GM12878 (cell line): ENCODE data around the gene EPHB2. TPM values are rescaled to one million over a fixed set of nuclear protein-coding genes. Genes with fewer than 3 reads are reported as not detected.

Experiments used
- ATAC-seq: fragments of 200-7000 bp; cut with Tn5 transposase; 3 replicates; pipeline ENCODE4 v1.9.1; 2020; ENCODE audit warnings: mild to moderate bottlenecking, moderate library complexity
- BruUV-seq: library from RNA; stranded (reverse); fragments of 400-500 nt; replicated peaks from 2 replicates; lab custom pipeline; 2021; lab: Mats Ljungman, UMichigan
- CTCF ChIA-PET: fragments of 300-600 bp; sonication (Branson Sonifier 250); formaldehyde crosslinking; extraction: SDS; loops from one replicate; lab custom pipeline; 2021; ENCODE audit warnings: inconsistent platforms; lab: Yijun Ruan, JAX
- POLR2A ChIA-PET: fragments of 350-600 bp; formaldehyde crosslinking; extraction: SDS; loops from one replicate; lab custom pipeline; 2021; ENCODE audit warnings: inconsistent platforms; lab: Charles Lee
- RAD21 ChIA-PET: fragments of 300-600 bp; sonication (Branson Sonifier 250); formaldehyde crosslinking; loops from one replicate; lab custom pipeline; 2023; ENCODE audit warnings: antibody characterized with exemption; ENCODE audit not compliant: unreplicated experiment; lab: Charles Lee
- SMC1A ChIA-PET: fragments of 300-600 bp; sonication (Branson Sonifier 250); formaldehyde crosslinking; loops from one replicate; lab custom pipeline; 2023; ENCODE audit not compliant: unreplicated experiment, uncharacterized antibody; lab: Charles Lee
- DNase-seq: peaks from one replicate; pipeline ENCODE4 v3.0.0-alpha.2; 2011; ENCODE audit warnings: low read depth, low spot score
- FAIRE-seq: peaks from 3 replicates; lab custom pipeline; 2011; peaks lifted over from hg19 to GRCh38; lab: Jason Lieb, UNC
- H2AFZ ChIP-seq: 2 replicates; pipeline ENCODE4 v1.6.0; 2011; ENCODE audit warnings: low read depth, low read length, control low read depth; ENCODE audit not compliant: control insufficient read depth
- H3K27ac ChIP-seq: 2 replicates; pipeline ENCODE4 v1.5.1; 2011; ENCODE audit warnings: control low read depth; ENCODE audit not compliant: control insufficient read depth, insufficient read depth
- H3K27me3 ChIP-seq, 2 experiments: replicated peaks in 1 of 2; 2 replicates each; pipeline versions ENCODE4 v1.6.0 to v1.6.1; 2011; ENCODE audit warnings: low read length in 1 of 2; ENCODE audit not compliant: control insufficient read depth in 2 of 2, insufficient read depth in 2 of 2
- H3K36me3 ChIP-seq, 2 experiments: 2 replicates each; pipeline ENCODE4 v1.5.1; 2011; ENCODE audit warnings: low read length in 1 of 2; ENCODE audit not compliant: control insufficient read depth in 2 of 2, insufficient read depth in 2 of 2
- H3K4me1 ChIP-seq: 2 replicates; pipeline ENCODE4 v1.6.1; 2011; ENCODE audit warnings: mild to moderate bottlenecking, low read length, moderate library complexity, mixed read lengths; ENCODE audit not compliant: control insufficient read depth, insufficient read depth
- H3K4me2 ChIP-seq: 2 replicates; pipeline ENCODE4 v1.6.0; 2011; ENCODE audit warnings: control low read depth; ENCODE audit not compliant: control insufficient read depth, insufficient read depth
- H3K4me3 ChIP-seq: fragments of 200-600 bp; sonication (generic); 2 replicates; pipeline ENCODE4 v1.5.1; 2016
- H3K79me2 ChIP-seq: 2 replicates; pipeline ENCODE4 v1.6.0; 2011; ENCODE audit warnings: low read length; ENCODE audit not compliant: control insufficient read depth, insufficient read depth
- H3K9ac ChIP-seq: 2 replicates; pipeline ENCODE4 v1.8.0; 2011; ENCODE audit warnings: low read length, control low read depth, mixed read lengths; ENCODE audit not compliant: control insufficient read depth, insufficient read depth
- H3K9me3 ChIP-seq: replicated peaks from 3 replicates; pipeline ENCODE4 v1.5.1; 2011; ENCODE audit warnings: mild to moderate bottlenecking, low read length; ENCODE audit not compliant: control insufficient read depth, insufficient read depth
- H4K20me1 ChIP-seq: 2 replicates; pipeline ENCODE4 v1.6.0; 2011; ENCODE audit not compliant: control insufficient read depth, insufficient read depth
- CBX3 ChIP-seq: fragments of 200-600 bp; sonication (generic); IDR thresholded peaks from 2 replicates; pipeline ENCODE4 v1.6.1; 2016; ENCODE audit warnings: low read depth, borderline replicate concordance
- IKZF2 ChIP-seq, 2 experiments: fragments of 450-650 bp; IDR thresholded peaks; 2 replicates each; pipeline ENCODE4 v1.6.1; 2017; ENCODE audit warnings: mild to moderate bottlenecking in 2 of 2, moderate library complexity in 2 of 2
- KAT2A ChIP-seq: conservative IDR thresholded peaks from 2 replicates; pipeline ENCODE4 v1.6.1; 2011; ENCODE audit warnings: low read depth, low read length; ENCODE audit not compliant: control insufficient read depth
- NFYB ChIP-seq: IDR thresholded peaks from 2 replicates; pipeline ENCODE4 v1.6.1; 2011; ENCODE audit warnings: low read depth, mild to moderate bottlenecking, low read length, improper control_type of control experiment, moderate library complexity; ENCODE audit not compliant: insufficient read depth
- NRF1 ChIP-seq: conservative IDR thresholded peaks from 2 replicates; pipeline ENCODE4 v1.6.1; 2011; ENCODE audit warnings: mild to moderate bottlenecking, low read depth, low read length, improper control_type of control experiment
- PAX5 ChIP-seq: IDR thresholded peaks from 2 replicates; pipeline ENCODE4 v1.6.1; 2011; ENCODE audit warnings: low read depth, low read length, borderline replicate concordance
- PAX8 ChIP-seq: fragments of 450-650 bp; IDR thresholded peaks from 2 replicates; pipeline ENCODE4 v1.6.1; 2017; ENCODE audit warnings: mild to moderate bottlenecking, moderate library complexity
- RAD21 ChIP-seq: IDR thresholded peaks from 2 replicates; pipeline ENCODE4 v1.6.1; 2011; ENCODE audit warnings: mild to moderate bottlenecking, low read depth, low read length, moderate library complexity; ENCODE audit not compliant: insufficient read depth
- SMAD1 ChIP-seq: fragments of 450-650 bp; IDR thresholded peaks from 2 replicates; pipeline ENCODE4 v1.6.1; 2018; ENCODE audit warnings: mild to moderate bottlenecking, low read depth; ENCODE audit not compliant: partially characterized antibody
- SMAD5 ChIP-seq: IDR thresholded peaks from 2 replicates; pipeline ENCODE4 v1.6.1; 2016; ENCODE audit warnings: antibody characterized with exemption, low read depth
- SP1 ChIP-seq: IDR thresholded peaks from one replicate; pipeline ENCODE4 v1.6.1; 2011; ENCODE audit warnings: low read depth, low read length
- TAF1 ChIP-seq: IDR thresholded peaks from 2 replicates; pipeline ENCODE4 v1.6.1; 2011; ENCODE audit warnings: mild to moderate bottlenecking, low read depth, low read length, borderline replicate concordance
- WGBS: methylation state at CpG from one replicate; pipeline ENCODE4 v1.1.6; 2016; ENCODE audit warnings: low lambda C conversion rate; ENCODE audit not compliant: insufficient replicate concordance, insufficient coverage; ENCODE audit errors: missing lambda C conversion rate; 5-methylcytosine and 5-hydroxymethylcytosine counted together
- in situ Hi-C: fragments of 300-500 bp; cut with MboI; formaldehyde crosslinking; loops from 9 replicates; pipeline ENCODE4 v1.14.3; 2018; ENCODE audit warnings: mixed read lengths
- intact Hi-C: fragments of 100-400 bp; cut with micrococcal nuclease; formaldehyde crosslinking; loops from one replicate; pipeline ENCODE4 v1.14.2; 2022; ENCODE audit not compliant: unreplicated experiment
- polyA plus RNA-seq, 11 experiments: library from polyadenylated mRNA; depleted of rRNA in 4 of 11; unstranded in 6 of 11; stranded (reverse) in 5 of 11; fragments of >200 nt; fragmentation: Nextera tagmentation in 4 of 11; fragmentation: Illumina TruSeq in 1 of 11; extraction: Ambion mirVana in 4 of 11; extraction: Trizol in 1 of 11; gene quantifications; 1 replicate in 1 of 11; 2 replicates in 10 of 11; pipeline versions ENCODE4 v1.2.1 to v1.2.3, GENCODE V29; 2011 to 2016; ENCODE audit warnings: inconsistent platforms in 2 of 11, missing spikeins in 2 of 11, low read depth in 1 of 11
- total RNA-seq, 4 experiments: library from RNA; depleted of rRNA in 3 of 4; stranded (reverse); fragments of >200 nt in 3 of 4; fragmentation: Illumina TruSeq in 1 of 4; extraction: Trizol in 1 of 4; gene quantifications; 2 replicates each; pipeline versions ENCODE4 v1.2.1 to v1.2.3, GENCODE V29; 2013 to 2021
- TF ChIP-seq, protein P1 (sequence below): IDR thresholded peaks from 2 replicates; pipeline ENCODE4 v1.6.1; 2012; ENCODE audit warnings: mild to moderate bottlenecking, low read depth, low read length
- TF ChIP-seq, protein P2 (sequence below): IDR thresholded peaks from 2 replicates; pipeline ENCODE4 v1.6.1; 2011; ENCODE audit warnings: low read depth, low read length, improper control_type of control experiment, borderline replicate concordance
- TF ChIP-seq, protein P3 (sequence below): IDR thresholded peaks from 2 replicates; pipeline ENCODE4 v1.6.1; 2012; ENCODE audit warnings: low read depth, low read length, improper control_type of control experiment
- TF ChIP-seq, protein P4 (sequence below): fragments of 450-650 bp; IDR thresholded peaks from 2 replicates; pipeline ENCODE4 v1.6.1; 2017; ENCODE audit warnings: low read depth, mild to moderate bottlenecking, moderate library complexity

The EPHB2 gene
- total and polyA plus RNA-seq, 10 of the 15 experiments (the other 5 are each of a cell fraction or from before 2014, with no cell fraction given), result 0.13 to 3.3 (median 0.92) TPM

DNA sequence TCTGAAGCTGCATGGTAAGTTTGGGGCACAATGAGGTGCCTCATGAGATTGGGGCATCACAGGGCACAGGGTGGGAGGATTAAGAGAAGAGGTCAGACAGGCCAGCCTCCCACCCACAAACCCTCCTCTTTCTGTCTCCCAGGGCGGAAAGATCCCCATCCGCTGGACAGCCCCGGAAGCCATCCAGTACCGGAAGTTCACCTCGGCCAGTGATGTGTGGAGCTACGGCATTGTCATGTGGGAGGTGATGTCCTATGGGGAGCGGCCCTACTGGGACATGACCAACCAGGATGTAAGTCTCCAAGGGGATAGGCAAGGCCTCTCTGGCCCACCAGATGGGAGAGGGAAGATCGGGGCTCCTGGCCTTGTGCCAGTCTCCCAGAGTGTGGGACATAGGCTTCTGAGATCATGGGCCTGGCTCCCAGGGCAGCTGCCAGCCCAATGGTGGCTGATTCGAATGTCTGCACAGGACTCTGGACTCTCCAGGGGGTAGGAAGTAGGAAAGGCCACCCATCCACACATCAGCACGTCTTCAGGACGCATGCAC lies 198.3 kb downstream of the EPHB2 start:
- no peaks in the 10 kb centered on the region for H3K36me3 ChIP-seq
- ChIA-PET CTCF (no interaction called here), POLR2A (interaction anchor here (0.6 kb wide), 1 partner anchor 412 kb away, joined by 5 read pairs; no protein-coding TSS in a partner anchor), SMC1A (no interaction called here), RAD21 (no interaction called here)
- FAIRE-seq (no peak), ATAC-seq (no peak), DNase-seq (no peak)
- H3K4me3 ChIP-seq, result no peak overlapping the region
- no peaks in the 10 kb centered on the region; a peak in 1 of 4 replicates for H3K27me3 ChIP-seq
- H3K4me2 ChIP-seq, result no peak overlapping the region
- H3K9ac ChIP-seq, result no peak overlapping the region
- H3K4me1 ChIP-seq, result no peaks in the 10 kb centered on the region; the same call in 1 of the 2 replicates
- in situ Hi-C loops (no loop called here), intact Hi-C loops (no loop called here)
- no TSS peak for BruUV-seq
- no peak for TF ChIP-seq NFYB
- no peak for TF ChIP-seq RAD21
- TF ChIP-seq SMAD1, result no peak
- TF ChIP-seq CBX3, result no peak
- TF ChIP-seq SP1, result no peak
- TF ChIP-seq, protein P1, sequence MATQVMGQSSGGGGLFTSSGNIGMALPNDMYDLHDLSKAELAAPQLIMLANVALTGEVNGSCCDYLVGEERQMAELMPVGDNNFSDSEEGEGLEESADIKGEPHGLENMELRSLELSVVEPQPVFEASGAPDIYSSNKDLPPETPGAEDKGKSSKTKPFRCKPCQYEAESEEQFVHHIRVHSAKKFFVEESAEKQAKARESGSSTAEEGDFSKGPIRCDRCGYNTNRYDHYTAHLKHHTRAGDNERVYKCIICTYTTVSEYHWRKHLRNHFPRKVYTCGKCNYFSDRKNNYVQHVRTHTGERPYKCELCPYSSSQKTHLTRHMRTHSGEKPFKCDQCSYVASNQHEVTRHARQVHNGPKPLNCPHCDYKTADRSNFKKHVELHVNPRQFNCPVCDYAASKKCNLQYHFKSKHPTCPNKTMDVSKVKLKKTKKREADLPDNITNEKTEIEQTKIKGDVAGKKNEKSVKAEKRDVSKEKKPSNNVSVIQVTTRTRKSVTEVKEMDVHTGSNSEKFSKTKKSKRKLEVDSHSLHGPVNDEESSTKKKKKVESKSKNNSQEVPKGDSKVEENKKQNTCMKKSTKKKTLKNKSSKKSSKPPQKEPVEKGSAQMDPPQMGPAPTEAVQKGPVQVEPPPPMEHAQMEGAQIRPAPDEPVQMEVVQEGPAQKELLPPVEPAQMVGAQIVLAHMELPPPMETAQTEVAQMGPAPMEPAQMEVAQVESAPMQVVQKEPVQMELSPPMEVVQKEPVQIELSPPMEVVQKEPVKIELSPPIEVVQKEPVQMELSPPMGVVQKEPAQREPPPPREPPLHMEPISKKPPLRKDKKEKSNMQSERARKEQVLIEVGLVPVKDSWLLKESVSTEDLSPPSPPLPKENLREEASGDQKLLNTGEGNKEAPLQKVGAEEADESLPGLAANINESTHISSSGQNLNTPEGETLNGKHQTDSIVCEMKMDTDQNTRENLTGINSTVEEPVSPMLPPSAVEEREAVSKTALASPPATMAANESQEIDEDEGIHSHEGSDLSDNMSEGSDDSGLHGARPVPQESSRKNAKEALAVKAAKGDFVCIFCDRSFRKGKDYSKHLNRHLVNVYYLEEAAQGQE, result no peak
- no peak for TF ChIP-seq TAF1
- no peak for TF ChIP-seq NRF1
- no peak for TF ChIP-seq KAT2A
- no peak for TF ChIP-seq IKZF2 (IDR thresholded peaks at IDR 0.05)
- TF ChIP-seq, protein P2, sequence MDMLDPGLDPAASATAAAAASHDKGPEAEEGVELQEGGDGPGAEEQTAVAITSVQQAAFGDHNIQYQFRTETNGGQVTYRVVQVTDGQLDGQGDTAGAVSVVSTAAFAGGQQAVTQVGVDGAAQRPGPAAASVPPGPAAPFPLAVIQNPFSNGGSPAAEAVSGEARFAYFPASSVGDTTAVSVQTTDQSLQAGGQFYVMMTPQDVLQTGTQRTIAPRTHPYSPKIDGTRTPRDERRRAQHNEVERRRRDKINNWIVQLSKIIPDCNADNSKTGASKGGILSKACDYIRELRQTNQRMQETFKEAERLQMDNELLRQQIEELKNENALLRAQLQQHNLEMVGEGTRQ, result no peak
- TF ChIP-seq PAX8, result no peak
- TF ChIP-seq PAX5, result no peak
- TF ChIP-seq, protein P3, sequence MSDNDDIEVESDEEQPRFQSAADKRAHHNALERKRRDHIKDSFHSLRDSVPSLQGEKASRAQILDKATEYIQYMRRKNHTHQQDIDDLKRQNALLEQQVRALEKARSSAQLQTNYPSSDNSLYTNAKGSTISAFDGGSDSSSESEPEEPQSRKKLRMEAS, result no peak
- TF ChIP-seq, protein P4, sequence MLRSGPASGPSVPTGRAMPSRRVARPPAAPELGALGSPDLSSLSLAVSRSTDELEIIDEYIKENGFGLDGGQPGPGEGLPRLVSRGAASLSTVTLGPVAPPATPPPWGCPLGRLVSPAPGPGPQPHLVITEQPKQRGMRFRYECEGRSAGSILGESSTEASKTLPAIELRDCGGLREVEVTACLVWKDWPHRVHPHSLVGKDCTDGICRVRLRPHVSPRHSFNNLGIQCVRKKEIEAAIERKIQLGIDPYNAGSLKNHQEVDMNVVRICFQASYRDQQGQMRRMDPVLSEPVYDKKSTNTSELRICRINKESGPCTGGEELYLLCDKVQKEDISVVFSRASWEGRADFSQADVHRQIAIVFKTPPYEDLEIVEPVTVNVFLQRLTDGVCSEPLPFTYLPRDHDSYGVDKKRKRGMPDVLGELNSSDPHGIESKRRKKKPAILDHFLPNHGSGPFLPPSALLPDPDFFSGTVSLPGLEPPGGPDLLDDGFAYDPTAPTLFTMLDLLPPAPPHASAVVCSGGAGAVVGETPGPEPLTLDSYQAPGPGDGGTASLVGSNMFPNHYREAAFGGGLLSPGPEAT, result no peak
- TF ChIP-seq SMAD5, result no peak
- H3K9me3 ChIP-seq, result no peaks in the 10 kb centered on the region; the same call in 2 of the 3 replicates
- no peaks in the 10 kb centered on the region for H4K20me1 ChIP-seq
- no peak overlapping the region for H3K27ac ChIP-seq
- H3K79me2 ChIP-seq, result no peaks in the 10 kb centered on the region
- H2AFZ ChIP-seq, result no peak overlapping the region
- 47% methylated on average over 11 of the region's 11 CpGs for WGBS
